Hepatocyte (in vitro differentiated cells): Measurements from ENCODE around the gene TRIM29. TPM values are rescaled to one million over a fixed set of nuclear protein-coding genes. Genes with fewer than 3 reads are reported as not detected.

ENCODE experiments used
- DNase-seq: peaks from one replicate; pipeline ENCODE4 v3.0.0-alpha.2; 2016; ENCODE audit warnings: low spot score
- H2AFZ ChIP-seq: fragments of 200-600 bp; sonication (generic); 2 replicates; pipeline ENCODE4 v1.6.0; 2016; ENCODE audit warnings: antibody characterized with exemption, mild to moderate bottlenecking
- H3K27ac ChIP-seq: fragments of 200-600 bp; sonication (generic); 2 replicates; pipeline ENCODE4 v1.5.1; 2016; ENCODE audit warnings: mild to moderate bottlenecking
- H3K27me3 ChIP-seq: fragments of 200-600 bp; sonication (generic); 2 replicates; pipeline ENCODE4 v1.6.1; 2016
- H3K36me3 ChIP-seq: fragments of 200-600 bp; sonication (generic); replicated peaks from 2 replicates; pipeline ENCODE4 v1.5.1; 2016; ENCODE audit warnings: low read depth; ENCODE audit not compliant: insufficient read depth
- H3K4me1 ChIP-seq: fragments of 200-600 bp; sonication (generic); 2 replicates; pipeline ENCODE4 v1.5.1; 2016; ENCODE audit warnings: mild to moderate bottlenecking, moderate library complexity; ENCODE audit not compliant: insufficient read depth
- H3K4me2 ChIP-seq: fragments of 200-600 bp; sonication (generic); 2 replicates; pipeline ENCODE4 v1.6.0; 2016
- H3K4me3 ChIP-seq: fragments of 200-600 bp; sonication (generic); 2 replicates; pipeline ENCODE4 v1.5.1; 2016; ENCODE audit warnings: mild to moderate bottlenecking
- H3K79me2 ChIP-seq: fragments of 200-600 bp; sonication (generic); 2 replicates; pipeline ENCODE4 v1.6.0; 2017; ENCODE audit warnings: mild to moderate bottlenecking
- H3K9me2 ChIP-seq: fragments of 200-600 bp; sonication (generic); replicated peaks from 2 replicates; pipeline ENCODE4 v1.6.0; 2017; ENCODE audit warnings: mild to moderate bottlenecking; ENCODE audit not compliant: insufficient read depth
- H3K9me3 ChIP-seq: fragments of 200-600 bp; sonication (generic); 2 replicates; pipeline ENCODE4 v1.5.1; 2016; ENCODE audit warnings: low read depth, mild to moderate bottlenecking
- H4K20me1 ChIP-seq: fragments of 200-600 bp; sonication (generic); 2 replicates; pipeline ENCODE4 v1.6.0; 2016; ENCODE audit warnings: mild to moderate bottlenecking; ENCODE audit not compliant: insufficient read depth, poor library complexity, severe bottlenecking
- EZH2 ChIP-seq: fragments of 200-600 bp; sonication (generic); IDR thresholded peaks from 2 replicates; pipeline ENCODE4 v1.6.1; 2016; ENCODE audit warnings: antibody characterized with exemption, mild to moderate bottlenecking, borderline replicate concordance
- EZH2phosphoT487 ChIP-seq: fragments of 200-600 bp; sonication (generic); IDR thresholded peaks from one replicate; pipeline ENCODE4 v1.6.1; 2018; ENCODE audit warnings: antibody characterized with exemption, mild to moderate bottlenecking, low read depth, moderate library complexity; ENCODE audit not compliant: unreplicated experiment, severe bottlenecking
- WGBS: methylation state at CpG from one replicate; pipeline ENCODE4 v1.1.6; 2016; ENCODE audit warnings: low lambda C conversion rate; ENCODE audit errors: missing lambda C conversion rate; 5-methylcytosine and 5-hydroxymethylcytosine counted together
- polyA plus RNA-seq: library from polyadenylated mRNA; unstranded; fragments of >200 nt; fragmentation: Nextera tagmentation; extraction: Ambion mirVana; gene quantifications from 2 replicates; pipeline ENCODE4 v1.2.1, GENCODE V29; 2016
- total RNA-seq: library from RNA; depleted of rRNA; stranded (reverse); fragments of >200 nt; gene quantifications from 2 replicates; pipeline ENCODE4 v1.2.3, GENCODE V29; 2014
- TF ChIP-seq, protein P1 (sequence below): fragments of 200-600 bp; sonication (generic); IDR thresholded peaks from 2 replicates; pipeline ENCODE4 v1.5.1; 2016; ENCODE audit warnings: antibody characterized with exemption, mild to moderate bottlenecking; ENCODE audit not compliant: poor library complexity

The TRIM29 gene
- total and polyA plus RNA-seq, 2 experiments from 2014 or later, result 7.7 to 8.5 TPM

DNA sequence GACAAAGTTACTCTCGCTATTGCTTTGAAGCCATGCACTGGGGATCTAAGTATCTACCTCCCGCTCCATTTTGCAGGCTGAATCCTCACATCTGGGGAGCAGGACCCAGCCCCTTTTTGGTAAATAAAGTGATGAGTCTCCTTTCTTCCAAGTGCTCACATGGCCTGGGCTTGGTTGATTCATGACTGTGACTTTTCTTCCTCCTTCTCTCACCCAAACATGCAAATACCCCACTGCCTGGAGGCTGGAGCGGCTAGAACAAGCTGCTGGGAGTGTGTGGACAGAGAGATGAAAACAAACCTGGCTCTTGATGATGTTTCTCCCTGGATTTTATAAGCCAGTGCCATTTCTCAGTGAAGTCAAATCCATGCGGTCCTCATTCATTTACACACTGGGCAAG is 72.7 kb downstream of the TRIM29 start:
- H3K79me2 ChIP-seq, result no peaks in the 10 kb centered on the region
- H3K9me2 ChIP-seq, result no peaks in the 10 kb centered on the region
- no peaks in the 10 kb centered on the region for H3K9me3 ChIP-seq
- DNase-seq, result no peak
- 91% methylated on average over 4 of the region's 4 CpGs for WGBS
- no peak overlapping the region for H2AFZ ChIP-seq
- peaks cover 7% of the 10 kb centered on the region for H3K4me1 ChIP-seq
- no peaks in the 10 kb centered on the region for H3K36me3 ChIP-seq
- no peak overlapping the region for H3K27ac ChIP-seq
- no peak overlapping the region for H3K4me2 ChIP-seq
- no peaks in the 10 kb centered on the region for H3K27me3 ChIP-seq
- H4K20me1 ChIP-seq, result no peaks in the 10 kb centered on the region
- no peak for TF ChIP-seq EZH2
- TF ChIP-seq EZH2phosphoT487, result no peak
- TF ChIP-seq, protein P1, sequence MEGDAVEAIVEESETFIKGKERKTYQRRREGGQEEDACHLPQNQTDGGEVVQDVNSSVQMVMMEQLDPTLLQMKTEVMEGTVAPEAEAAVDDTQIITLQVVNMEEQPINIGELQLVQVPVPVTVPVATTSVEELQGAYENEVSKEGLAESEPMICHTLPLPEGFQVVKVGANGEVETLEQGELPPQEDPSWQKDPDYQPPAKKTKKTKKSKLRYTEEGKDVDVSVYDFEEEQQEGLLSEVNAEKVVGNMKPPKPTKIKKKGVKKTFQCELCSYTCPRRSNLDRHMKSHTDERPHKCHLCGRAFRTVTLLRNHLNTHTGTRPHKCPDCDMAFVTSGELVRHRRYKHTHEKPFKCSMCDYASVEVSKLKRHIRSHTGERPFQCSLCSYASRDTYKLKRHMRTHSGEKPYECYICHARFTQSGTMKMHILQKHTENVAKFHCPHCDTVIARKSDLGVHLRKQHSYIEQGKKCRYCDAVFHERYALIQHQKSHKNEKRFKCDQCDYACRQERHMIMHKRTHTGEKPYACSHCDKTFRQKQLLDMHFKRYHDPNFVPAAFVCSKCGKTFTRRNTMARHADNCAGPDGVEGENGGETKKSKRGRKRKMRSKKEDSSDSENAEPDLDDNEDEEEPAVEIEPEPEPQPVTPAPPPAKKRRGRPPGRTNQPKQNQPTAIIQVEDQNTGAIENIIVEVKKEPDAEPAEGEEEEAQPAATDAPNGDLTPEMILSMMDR, result no peak
- H3K4me3 ChIP-seq, result no peak overlapping the region

DNA sequence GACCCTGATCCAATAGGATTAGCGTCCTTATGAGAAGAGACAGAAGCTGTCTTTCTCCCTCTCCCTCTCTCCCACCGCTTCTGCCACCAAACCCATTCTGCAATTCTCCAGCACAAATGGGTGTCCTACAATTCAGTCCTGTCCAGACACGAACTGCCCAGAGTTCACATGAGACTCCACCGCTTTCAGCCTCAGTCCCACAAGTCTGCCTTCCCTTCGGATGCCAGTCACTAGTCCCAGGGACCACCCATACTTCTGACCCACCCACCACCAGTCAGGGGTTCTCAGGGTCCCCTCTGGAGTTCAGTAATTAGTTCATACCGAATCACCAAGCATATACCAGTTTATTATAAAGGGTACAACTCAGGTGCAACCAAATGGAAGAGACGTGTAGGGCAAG is 73.6 kb downstream of the TRIM29 start:
- H2AFZ ChIP-seq, result no peak overlapping the region
- no peaks in the 10 kb centered on the region for H4K20me1 ChIP-seq
- peaks cover 7% of the 10 kb centered on the region for H3K4me1 ChIP-seq
- H3K9me2 ChIP-seq, result no peaks in the 10 kb centered on the region
- H3K4me3 ChIP-seq, result no peak overlapping the region
- H3K27ac ChIP-seq, result no peak overlapping the region
- H3K27me3 ChIP-seq, result no peaks in the 10 kb centered on the region
- TF ChIP-seq, protein P1, result no peak
- no peak for TF ChIP-seq EZH2phosphoT487
- TF ChIP-seq EZH2, result no peak
- DNase-seq, result no peak
- H3K9me3 ChIP-seq, result no peaks in the 10 kb centered on the region
- no peaks in the 10 kb centered on the region for H3K79me2 ChIP-seq
- no peaks in the 10 kb centered on the region for H3K36me3 ChIP-seq
- H3K4me2 ChIP-seq, result no peak overlapping the region
- WGBS, result 91% methylated on average over 7 of the region's 7 CpGs

DNA sequence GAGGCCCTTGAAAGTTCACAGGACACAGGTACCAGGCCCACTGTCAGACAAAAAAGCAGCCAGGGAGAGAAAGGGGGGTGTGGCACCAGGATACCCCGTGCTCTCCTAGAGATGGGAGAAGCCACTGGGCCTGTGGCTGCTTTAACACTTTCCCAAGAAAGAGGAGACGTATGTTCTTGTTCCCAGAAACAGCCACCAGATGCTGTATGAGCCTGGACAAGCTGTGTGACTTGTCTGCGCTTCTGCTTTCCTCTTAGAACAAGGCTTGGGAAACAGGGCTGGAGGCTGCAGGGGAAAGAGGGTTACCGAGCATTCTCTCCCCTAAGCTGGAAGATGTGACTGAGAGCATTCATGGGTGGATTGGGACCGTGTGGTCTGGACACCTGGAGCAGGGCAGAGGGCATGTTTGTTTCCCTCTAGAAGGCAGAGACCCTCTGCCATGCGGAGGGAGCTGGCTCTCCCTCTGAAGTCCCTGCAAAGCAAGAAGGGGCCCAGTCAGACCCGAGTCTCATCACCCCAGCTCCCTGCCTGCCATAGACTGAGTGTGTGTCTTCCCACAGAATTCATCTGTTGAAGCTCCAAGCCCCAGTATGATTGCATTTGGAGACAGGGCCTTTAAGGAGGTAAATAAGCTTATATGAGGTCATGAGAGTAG is 74.1 kb downstream of the TRIM29 start:
- H3K9me3 ChIP-seq, result no peaks in the 10 kb centered on the region
- H3K4me1 ChIP-seq, result peaks cover 7% of the 10 kb centered on the region
- H4K20me1 ChIP-seq, result no peaks in the 10 kb centered on the region
- no peak overlapping the region for H3K4me3 ChIP-seq
- TF ChIP-seq, protein P1, result no peak
- TF ChIP-seq EZH2 (no peak), EZH2phosphoT487 (no peak)
- no peak for DNase-seq
- H2AFZ ChIP-seq, result no peak overlapping the region
- H3K79me2 ChIP-seq, result no peaks in the 10 kb centered on the region
- no peaks in the 10 kb centered on the region for H3K27me3 ChIP-seq
- no peak overlapping the region for H3K4me2 ChIP-seq
- no peaks in the 10 kb centered on the region for H3K36me3 ChIP-seq
- H3K9me2 ChIP-seq, result no peaks in the 10 kb centered on the region
- WGBS, result 86% methylated on average over 7 of the region's 7 CpGs
- no peak overlapping the region for H3K27ac ChIP-seq
